ENCODE results near the gene ADCYAP1. TPM values are rescaled to one million over a fixed set of nuclear protein-coding genes. Genes with fewer than 3 reads are reported as not detected.

Gene ADCYAP1
- total RNA-seq, 1 donor from 2014 or later, result 1.5 TPM

- no peak for DNase-seq
- intact Hi-C loops (cut with DNase I), result no loop called here
These were observed 27.4 kb upstream of the ADCYAP1 start for GRCh38 chr18:877238-877637.

GRCh38 chr18:886076-886475, 18.6 kb upstream of the ADCYAP1 start:
- no peak overlapping the region for H3K4me3 ChIP-seq
- no peak for TF ChIP-seq CTCF (IDR thresholded peaks at IDR 0.05)
- H3K27ac ChIP-seq, result no peak overlapping the region
- no peaks in the 10 kb centered on the region for H3K36me3 ChIP-seq
- intact Hi-C loops (cut with DNase I), result no loop called here
- no peak for ATAC-seq
- no peaks in the 10 kb centered on the region for H3K4me1 ChIP-seq
- DNase-seq, result no peak
- no peaks in the 10 kb centered on the region for H3K9me3 ChIP-seq
- H3K27me3 ChIP-seq, result peaks cover 4% of the 10 kb centered on the region

More at GRCh38 chr18:877238-877637, 27.4 kb upstream of the ADCYAP1 start:
- Histone ChIP-seq H3K27me3 (no peaks in the 10 kb centered on the region), H3K4me3 (no peak overlapping the region), H3K36me3 (no peaks in the 10 kb centered on the region), H3K4me1 (no peaks in the 10 kb centered on the region), H3K27ac (no peak overlapping the region), H3K9me3 (no peaks in the 10 kb centered on the region)
- no peak for TF ChIP-seq CTCF (IDR thresholded peaks at IDR 0.05)
- ATAC-seq, result no peak

- no peak for TF ChIP-seq CTCF (IDR thresholded peaks at IDR 0.05)
- H3K36me3 ChIP-seq, result no peaks in the 10 kb centered on the region
- DNase-seq, result no peak
- intact Hi-C loops (cut with DNase I), result no loop called here
- no peaks in the 10 kb centered on the region for H3K4me1 ChIP-seq
- H3K9me3 ChIP-seq, result no peaks in the 10 kb centered on the region
- no peak overlapping the region for H3K27ac ChIP-seq
- H3K27me3 ChIP-seq, result peaks cover 4% of the 10 kb centered on the region
- ATAC-seq, result no peak
- no peak overlapping the region for H3K4me3 ChIP-seq
These were observed 17.0 kb upstream of the ADCYAP1 start for GRCh38 chr18:887716-888115.

GRCh38 chr18:892316-892715, 12.4 kb upstream of the ADCYAP1 start:
- H3K27me3 ChIP-seq, result peaks cover 18% of the 10 kb centered on the region
- no peaks in the 10 kb centered on the region for H3K36me3 ChIP-seq
- H3K4me1 ChIP-seq, result no peaks in the 10 kb centered on the region
- DNase-seq, result no peak
- no peak for TF ChIP-seq CTCF (IDR thresholded peaks at IDR 0.05)
- intact Hi-C loops (cut with DNase I), result no loop called here
- no peak overlapping the region for H3K27ac ChIP-seq
- no peak overlapping the region for H3K4me3 ChIP-seq
- no peaks in the 10 kb centered on the region for H3K9me3 ChIP-seq
- no peak for ATAC-seq

- no peak overlapping the region for H3K27ac ChIP-seq
- H3K9me3 ChIP-seq, result no peaks in the 10 kb centered on the region
- ATAC-seq (no peak), DNase-seq (no peak)
- H3K4me1 ChIP-seq, result no peaks in the 10 kb centered on the region
- no peak overlapping the region for H3K4me3 ChIP-seq
- intact Hi-C loops (cut with DNase I), result no loop called here
- H3K36me3 ChIP-seq, result no peaks in the 10 kb centered on the region
- no peak for TF ChIP-seq CTCF (IDR thresholded peaks at IDR 0.05)
- H3K27me3 ChIP-seq, result peaks cover 37% of the 10 kb centered on the region
These were observed 8.4 kb upstream of the ADCYAP1 start for GRCh38 chr18:896315-896714.

GRCh38 chr18:901761-902160, 2.9 kb upstream of the ADCYAP1 start:
- Histone ChIP-seq H3K9me3 (no peaks in the 10 kb centered on the region), H3K4me3 (no peak overlapping the region), H3K36me3 (no peaks in the 10 kb centered on the region), H3K4me1 (peaks cover 6% of the 10 kb centered on the region), H3K27ac (no peak overlapping the region), H3K27me3 (peaks cover 71% of the 10 kb centered on the region)
- ATAC-seq, result no peak
- TF ChIP-seq CTCF (IDR thresholded peaks at IDR 0.05), result no peak
- no peak for DNase-seq
- intact Hi-C loops (cut with DNase I), result no loop called here

Measured in upper lobe of right lung (tissue), 1 donor.